Colonic mucosa (tissue), 4 donors: ENCODE results near the gene VSTM1. TPM values are rescaled to one million over a fixed set of nuclear protein-coding genes. Genes with fewer than 3 reads are reported as not detected.

ENCODE experiments used
- DNase-seq: peaks from one replicate; pipeline ENCODE4 v3.0.0-alpha.2; 2020
- H3K27ac ChIP-seq: fragments of 200-600 bp; one replicate; pipeline ENCODE4 v1.8.0; 2021
- H3K27me3 ChIP-seq: fragments of 200-600 bp; one replicate; pipeline ENCODE4 v1.8.0; 2021
- H3K36me3 ChIP-seq: fragments of 200-600 bp; one replicate; pipeline ENCODE4 v1.8.0; 2021
- H3K4me1 ChIP-seq: fragments of 200-600 bp; one replicate; pipeline ENCODE4 v1.8.0; 2021; ENCODE audit warnings: mild to moderate bottlenecking
- H3K4me3 ChIP-seq: fragments of 200-600 bp; one replicate; pipeline ENCODE4 v1.8.0; 2021
- H3K9ac ChIP-seq, 2 donors: one replicate each; pipeline ENCODE4 v1.7.0; 2013; ENCODE audit warnings: control low read depth in 2 of 2, low read depth in 2 of 2, low read length in 2 of 2
- H3K9me3 ChIP-seq: fragments of 200-600 bp; one replicate; pipeline ENCODE4 v1.8.0; 2021
- CTCF ChIP-seq: fragments of 200-600 bp; IDR thresholded peaks from one replicate; pipeline ENCODE4 v1.8.0; 2022; ENCODE audit warnings: antibody characterized with exemption, mild to moderate bottlenecking
- intact Hi-C: fragments of 100-400 bp; cut with DNase I; formaldehyde crosslinking; loops from one replicate; pipeline ENCODE4 v1.14.1; 2022
- total RNA-seq, 2 donors: library from RNA; stranded (reverse); fragmentation: NEBNext Ultra II Directional in 1 of 2; extraction: Animal tissue kit (Norgen Biotek cat#: 25700) in 1 of 2; gene quantifications; one replicate each; pipeline ENCODE4 v1.2.1, GENCODE V29; 2021
- donor health status: healthy.
- donor health status: DM: no; HTN: no; CAD: no.
- donor health status: DM: no; HTN: no; CAD: no.

The VSTM1 gene, protein sequence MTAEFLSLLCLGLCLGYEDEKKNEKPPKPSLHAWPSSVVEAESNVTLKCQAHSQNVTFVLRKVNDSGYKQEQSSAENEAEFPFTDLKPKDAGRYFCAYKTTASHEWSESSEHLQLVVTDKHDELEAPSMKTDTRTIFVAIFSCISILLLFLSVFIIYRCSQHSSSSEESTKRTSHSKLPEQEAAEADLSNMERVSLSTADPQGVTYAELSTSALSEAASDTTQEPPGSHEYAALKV
- not detected for total RNA-seq

- no peaks in the 10 kb centered on the region for H3K9me3 ChIP-seq
- DNase-seq: no peak
- no peak for TF ChIP-seq CTCF
- H3K4me3 ChIP-seq: no peak within 1 kb of the TSS
- H3K36me3 ChIP-seq: no peaks in the 10 kb centered on the region
- no peaks in the 10 kb centered on the region for H3K4me1 ChIP-seq
- no peak within 1 kb of the TSS for H3K27ac ChIP-seq
- H3K9ac ChIP-seq: no peak within 1 kb of the TSS
- intact Hi-C loops: no loop called here
- H3K27me3 ChIP-seq: no peaks in the 10 kb centered on the region
Observed at GRCh38 chr19:54063350-54064116, at the start of gene VSTM1. Gene VSTM1 (minus strand): TSS chr19:54063897. CDS start chr19:54063777, 120 bp downstream.

- H3K27ac ChIP-seq: no peak overlapping the region
- H3K27me3 ChIP-seq: no peaks in the 10 kb centered on the region
- no peaks in the 10 kb centered on the region for H3K4me1 ChIP-seq
- no peak for DNase-seq
- no peaks in the 10 kb centered on the region for H3K9me3 ChIP-seq
- intact Hi-C loops: no loop called here
- H3K9ac ChIP-seq: no peak overlapping the region
- TF ChIP-seq CTCF: no peak
- H3K4me3 ChIP-seq: no peak overlapping the region
- H3K36me3 ChIP-seq: peaks cover 5% of the 10 kb centered on the region
Observed at GRCh38 chr19:54109651-54110050, 46.0 kb upstream of the VSTM1 start.

GRCh38 chr19:54108496-54108895, 44.8 kb upstream of the VSTM1 start:
- Histone ChIP-seq H3K4me1 (no peaks in the 10 kb centered on the region), H3K9ac (no peak overlapping the region), H3K36me3 (peaks cover 5% of the 10 kb centered on the region), H3K9me3 (no peaks in the 10 kb centered on the region), H3K27ac (no peak overlapping the region), H3K4me3 (no peak overlapping the region), H3K27me3 (no peaks in the 10 kb centered on the region)
- no peak for TF ChIP-seq CTCF
- intact Hi-C loops: no loop called here
- DNase-seq: no peak

- Histone ChIP-seq H3K27me3 (no peaks in the 10 kb centered on the region), H3K27ac (no peak overlapping the region), H3K4me1 (no peaks in the 10 kb centered on the region), H3K4me3 (no peak overlapping the region), H3K9me3 (no peaks in the 10 kb centered on the region), H3K36me3 (peaks cover 5% of the 10 kb centered on the region), H3K9ac (no peak overlapping the region)
- no peak for DNase-seq
- TF ChIP-seq CTCF: no peak
- intact Hi-C loops: no loop called here
Observed at GRCh38 chr19:54107876-54108490, 44.3 kb upstream of the VSTM1 start.

DNA sequence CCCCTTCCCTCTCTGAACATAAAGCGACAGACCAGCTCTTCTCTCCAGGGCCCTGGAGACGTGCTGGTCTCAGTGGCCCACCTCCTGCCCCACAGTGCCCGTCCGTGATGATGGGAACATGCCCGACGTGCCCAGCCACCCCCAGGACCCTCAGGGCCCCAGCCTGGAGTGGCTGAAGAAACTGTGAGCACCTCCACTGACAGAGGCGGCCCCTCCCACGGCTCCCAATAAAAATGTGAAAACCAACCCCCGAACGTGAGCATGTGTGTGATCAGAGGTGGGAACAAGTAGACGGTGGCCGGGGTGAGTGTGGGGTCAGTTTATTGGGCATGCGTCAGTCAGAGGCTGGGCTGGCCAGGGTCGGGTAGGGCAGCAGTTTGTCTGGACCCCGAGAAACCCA, 43.0 kb upstream of the VSTM1 start:
- DNase-seq: no peak
- TF ChIP-seq CTCF: no peak

More for the DNA sequence above, 43.0 kb upstream of the VSTM1 start:
- Histone ChIP-seq H3K9me3 (no peaks in the 10 kb centered on the region), H3K4me3 (no peak overlapping the region), H3K36me3 (peaks cover 5% of the 10 kb centered on the region), H3K27ac (no peak overlapping the region), H3K9ac (no peak overlapping the region), H3K27me3 (no peaks in the 10 kb centered on the region), H3K4me1 (no peaks in the 10 kb centered on the region)
- intact Hi-C loops: no loop called here
